A549 treated with AZD9567 at 1 μM for 4 hours (cell line): Measurements from ENCODE around the gene AMT. TPM values are rescaled to one million over a fixed set of nuclear protein-coding genes. Genes with fewer than 3 reads are reported as not detected.

ENCODE experiments used
- total RNA-seq: library from RNA; stranded (reverse); fragments of 200-300 nt; extraction: Qiagen RNA extraction; gene quantifications from 5 replicates; pipeline ENCODE4 v1.2.3, GENCODE V29; 2022; ENCODE audit not compliant: insufficient read depth

AMT gene, protein sequence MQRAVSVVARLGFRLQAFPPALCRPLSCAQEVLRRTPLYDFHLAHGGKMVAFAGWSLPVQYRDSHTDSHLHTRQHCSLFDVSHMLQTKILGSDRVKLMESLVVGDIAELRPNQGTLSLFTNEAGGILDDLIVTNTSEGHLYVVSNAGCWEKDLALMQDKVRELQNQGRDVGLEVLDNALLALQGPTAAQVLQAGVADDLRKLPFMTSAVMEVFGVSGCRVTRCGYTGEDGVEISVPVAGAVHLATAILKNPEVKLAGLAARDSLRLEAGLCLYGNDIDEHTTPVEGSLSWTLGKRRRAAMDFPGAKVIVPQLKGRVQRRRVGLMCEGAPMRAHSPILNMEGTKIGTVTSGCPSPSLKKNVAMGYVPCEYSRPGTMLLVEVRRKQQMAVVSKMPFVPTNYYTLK
- total RNA-seq, result 0.10 to 0.36 TPM (median 0.26 TPM) in 4 of 5 replicates, not detected in the other

DNA sequence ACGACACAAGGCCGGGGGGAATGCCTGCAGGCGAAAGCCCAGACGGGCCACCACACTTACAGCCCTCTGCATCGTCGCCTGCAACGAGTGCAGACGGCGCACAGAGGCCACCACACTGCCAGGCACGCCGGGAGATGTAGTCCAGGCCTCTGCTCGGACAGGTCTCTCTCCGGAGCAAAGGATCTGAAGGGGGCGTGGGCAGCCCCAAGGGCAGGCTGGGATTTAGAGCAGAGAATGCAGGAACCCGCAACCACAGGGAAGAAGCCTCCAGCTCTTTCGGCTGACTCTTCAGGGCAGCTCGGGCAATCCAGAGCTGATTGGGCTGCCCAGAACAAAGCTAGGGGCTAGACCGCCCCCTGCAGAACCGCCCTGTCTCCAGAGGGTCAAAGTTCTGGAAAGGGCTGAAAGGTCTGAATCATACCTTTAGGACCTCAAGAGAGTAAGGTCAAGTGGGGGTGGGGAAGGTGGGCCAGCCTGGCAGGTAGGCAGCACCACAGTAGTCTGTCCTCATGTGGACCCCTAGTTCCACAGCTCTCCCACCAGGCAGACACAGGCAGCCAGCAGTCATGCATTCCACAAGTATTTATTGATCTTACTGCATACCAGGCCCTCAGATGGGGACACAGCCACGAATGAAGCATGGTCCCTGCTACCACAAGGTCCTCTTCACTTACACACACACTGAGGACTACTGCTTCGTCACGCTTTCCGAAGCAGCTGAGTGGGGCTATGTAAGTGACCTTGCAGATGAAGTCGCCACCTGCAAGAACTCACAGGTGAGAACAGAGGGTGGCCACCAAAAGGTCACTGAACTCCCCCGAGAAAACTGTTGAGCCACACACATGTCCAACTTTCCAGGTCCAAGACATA is at the start of gene AMT:
Gene AMT (minus strand): TSS at position 95 of the 870 bp plus-strand sequence. CDS start 23 bp downstream, at position 72.

DNA sequence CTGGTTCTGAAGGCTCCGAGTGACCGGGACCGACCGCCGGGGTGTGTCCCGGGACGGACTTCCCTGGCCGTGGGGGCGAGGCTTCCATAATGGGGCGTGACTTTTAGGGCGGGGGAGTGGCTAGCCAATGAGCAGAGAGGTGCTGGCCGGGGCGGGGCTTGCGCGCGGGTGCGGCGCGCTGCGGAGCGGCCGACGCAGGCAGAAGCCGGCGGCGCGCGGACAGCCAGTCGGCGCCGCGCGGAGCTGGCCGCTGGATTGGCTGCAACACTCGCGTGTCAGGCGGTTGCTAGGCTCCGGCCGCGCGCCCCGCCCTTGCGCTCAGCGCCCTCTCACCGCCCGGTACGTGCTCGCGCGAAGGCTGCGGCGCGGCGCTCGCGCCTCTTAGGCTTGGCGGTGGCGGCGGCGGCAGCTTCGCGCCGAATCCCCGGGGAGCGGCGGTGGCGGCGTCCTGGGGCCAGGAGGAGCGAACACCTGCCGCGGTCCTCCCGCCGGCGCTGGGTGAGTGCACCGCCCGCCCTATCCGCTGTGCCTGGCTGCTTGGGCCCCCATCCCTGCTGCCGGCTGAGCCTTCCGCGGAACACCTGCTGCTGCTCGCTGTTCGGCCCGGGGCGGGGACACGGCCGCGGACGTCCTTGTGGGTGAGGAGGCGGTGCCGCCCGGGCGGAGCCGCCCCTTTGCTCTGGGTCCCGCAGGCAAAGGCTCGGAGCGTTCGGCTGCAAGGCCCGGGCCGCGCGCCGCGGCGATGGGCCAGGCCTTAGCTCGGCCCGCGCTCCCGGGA is 47.9 kb upstream of the AMT start, which contains the start of gene DAG1:
Gene DAG1 (plus strand): TSS at position 332 of the 778 bp plus-strand sequence. CDS start 40,268 bp downstream, outside the sequence.

DNA sequence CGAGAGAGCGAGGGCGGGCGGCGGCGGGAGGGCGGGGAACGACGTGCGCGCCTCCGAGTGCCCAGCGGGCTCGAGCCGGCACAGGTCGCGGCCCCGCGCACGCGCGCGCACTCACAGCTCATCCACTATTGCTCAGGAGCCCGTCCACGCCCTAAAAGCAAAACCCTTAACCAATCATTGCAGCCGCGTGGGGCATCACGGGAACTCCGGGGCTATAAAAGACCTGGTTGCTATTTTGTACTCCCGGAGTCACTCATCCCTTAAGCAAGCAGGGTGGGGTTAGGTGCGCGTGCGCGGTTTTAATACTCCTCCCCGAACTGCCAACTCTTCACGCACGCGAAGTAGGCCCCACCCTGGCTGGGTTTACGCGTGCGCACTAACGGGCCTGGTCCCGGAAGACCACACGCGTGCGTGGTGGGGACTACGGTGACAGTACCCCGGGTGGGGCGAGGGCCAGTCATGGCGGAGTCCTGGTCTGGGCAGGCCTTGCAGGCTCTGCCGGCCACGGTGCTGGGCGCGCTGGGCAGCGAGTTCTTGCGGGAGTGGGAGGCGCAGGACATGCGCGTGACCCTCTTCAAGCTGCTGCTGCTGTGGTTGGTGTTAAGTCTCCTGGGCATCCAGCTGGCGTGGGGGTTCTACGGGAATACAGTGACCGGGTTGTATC is 10.2 kb downstream of the AMT start, which contains the start of the genes RHOA and TCTA:
Gene RHOA (minus strand): TSS at position 9 of the 664 bp plus-strand sequence. CDS start 36,387 bp downstream, outside the sequence.
Gene TCTA (plus strand): TSS at position 456 of the 664 bp plus-strand sequence. CDS start 4 bp downstream, at position 460.

Other genes with a start within 250 kb of the AMT start
- 1.7 to 3.0 TPM (median 1.9 TPM) in 5 replicates for gene C3orf62, start 145.2 kb downstream of the AMT start, total RNA-seq
- gene USP4, start 82.4 kb downstream of the AMT start, total RNA-seq, result 11.6 to 14.8 TPM (median 14.2 TPM) in 5 replicates
- 192 to 317 TPM (median 287 TPM) in 5 replicates for gene GPX1, start 64.1 kb downstream of the AMT start, total RNA-seq
- 448 to 524 TPM (median 465 TPM) in 5 replicates for gene RHOA, start 10.5 kb downstream of the AMT start, total RNA-seq
- 20.1 to 24.9 TPM (median 21.9 TPM) in 5 replicates for gene TCTA, start 10.1 kb downstream of the AMT start, total RNA-seq
- 5.0 to 9.0 TPM (median 5.2 TPM) in 5 replicates for gene NICN1, start 6.9 kb upstream of the AMT start, total RNA-seq
- 50.2 to 62.2 TPM (median 57.7 TPM) in 5 replicates for gene DAG1, start 47.8 kb upstream of the AMT start, total RNA-seq
- gene BSN, start 132.0 kb upstream of the AMT start, total RNA-seq, result 0.11 to 0.23 TPM (median 0.20 TPM) in 5 replicates